ENCODE measurements around the gene KAT8.

DNA sequence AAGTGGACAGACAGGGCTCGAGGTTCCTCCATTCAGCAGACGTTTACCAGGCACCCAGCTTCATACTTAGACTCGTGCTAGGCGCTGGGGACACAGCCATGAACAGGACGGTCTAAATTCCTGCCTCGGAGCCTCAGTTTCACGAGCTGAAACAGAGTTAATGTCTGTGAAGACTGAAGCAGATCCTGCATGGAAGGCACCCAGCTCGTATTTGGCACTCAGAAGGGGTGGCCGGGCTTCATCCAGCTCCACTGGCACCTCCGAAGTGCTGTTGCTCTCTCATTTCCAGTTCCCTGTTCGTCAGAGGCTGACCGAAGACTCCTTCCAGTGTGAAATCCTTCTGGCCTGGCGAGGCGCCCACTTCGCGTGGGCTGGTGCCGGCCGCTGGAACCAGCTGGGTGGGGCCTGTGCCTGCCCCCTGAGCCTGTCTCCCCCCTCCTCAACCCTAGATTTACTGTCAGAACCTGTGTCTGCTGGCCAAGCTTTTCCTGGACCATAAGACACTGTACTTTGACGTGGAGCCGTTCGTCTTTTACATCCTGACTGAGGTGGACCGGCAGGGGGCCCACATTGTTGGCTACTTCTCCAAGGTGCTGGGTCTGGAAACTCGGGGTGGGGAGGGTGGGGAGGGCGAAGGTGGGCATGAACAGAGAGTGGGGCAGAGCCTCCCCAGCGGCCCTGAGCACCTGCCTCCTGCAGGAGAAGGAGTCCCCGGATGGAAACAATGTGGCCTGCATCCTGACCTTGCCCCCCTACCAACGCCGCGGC, 12.3 kb downstream of the KAT8 start:
- TF ChIP-seq, protein P1, sequence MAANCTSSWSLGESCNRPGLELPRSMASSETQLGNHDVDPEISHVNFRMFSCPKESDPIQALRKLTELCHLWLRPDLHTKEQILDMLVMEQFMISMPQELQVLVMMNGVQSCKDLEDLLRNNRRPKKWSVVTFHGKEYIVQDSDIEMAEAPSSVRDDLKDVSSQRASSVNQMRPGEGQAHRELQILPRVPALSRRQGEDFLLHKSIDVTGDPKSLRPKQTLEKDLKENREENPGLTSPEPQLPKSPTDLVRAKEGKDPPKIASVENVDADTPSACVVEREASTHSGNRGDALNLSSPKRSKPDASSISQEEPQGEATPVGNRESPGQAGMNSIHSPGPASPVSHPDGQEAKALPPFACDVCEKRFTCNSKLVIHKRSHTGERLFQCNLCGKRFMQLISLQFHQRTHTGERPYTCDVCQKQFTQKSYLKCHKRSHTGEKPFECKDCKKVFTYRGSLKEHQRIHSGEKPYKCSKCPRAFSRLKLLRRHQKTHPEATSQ (tag by site-specific recombination; IDR thresholded peaks at IDR 0.05) = no peak
- TF ChIP-seq, protein P2, sequence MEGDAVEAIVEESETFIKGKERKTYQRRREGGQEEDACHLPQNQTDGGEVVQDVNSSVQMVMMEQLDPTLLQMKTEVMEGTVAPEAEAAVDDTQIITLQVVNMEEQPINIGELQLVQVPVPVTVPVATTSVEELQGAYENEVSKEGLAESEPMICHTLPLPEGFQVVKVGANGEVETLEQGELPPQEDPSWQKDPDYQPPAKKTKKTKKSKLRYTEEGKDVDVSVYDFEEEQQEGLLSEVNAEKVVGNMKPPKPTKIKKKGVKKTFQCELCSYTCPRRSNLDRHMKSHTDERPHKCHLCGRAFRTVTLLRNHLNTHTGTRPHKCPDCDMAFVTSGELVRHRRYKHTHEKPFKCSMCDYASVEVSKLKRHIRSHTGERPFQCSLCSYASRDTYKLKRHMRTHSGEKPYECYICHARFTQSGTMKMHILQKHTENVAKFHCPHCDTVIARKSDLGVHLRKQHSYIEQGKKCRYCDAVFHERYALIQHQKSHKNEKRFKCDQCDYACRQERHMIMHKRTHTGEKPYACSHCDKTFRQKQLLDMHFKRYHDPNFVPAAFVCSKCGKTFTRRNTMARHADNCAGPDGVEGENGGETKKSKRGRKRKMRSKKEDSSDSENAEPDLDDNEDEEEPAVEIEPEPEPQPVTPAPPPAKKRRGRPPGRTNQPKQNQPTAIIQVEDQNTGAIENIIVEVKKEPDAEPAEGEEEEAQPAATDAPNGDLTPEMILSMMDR (tag by site-specific recombination; IDR thresholded peaks at IDR 0.05) = no peak
- TF ChIP-seq WT1 (tag by site-specific recombination; IDR thresholded peaks at IDR 0.05) = no peak
- TF ChIP-seq, protein P3, sequence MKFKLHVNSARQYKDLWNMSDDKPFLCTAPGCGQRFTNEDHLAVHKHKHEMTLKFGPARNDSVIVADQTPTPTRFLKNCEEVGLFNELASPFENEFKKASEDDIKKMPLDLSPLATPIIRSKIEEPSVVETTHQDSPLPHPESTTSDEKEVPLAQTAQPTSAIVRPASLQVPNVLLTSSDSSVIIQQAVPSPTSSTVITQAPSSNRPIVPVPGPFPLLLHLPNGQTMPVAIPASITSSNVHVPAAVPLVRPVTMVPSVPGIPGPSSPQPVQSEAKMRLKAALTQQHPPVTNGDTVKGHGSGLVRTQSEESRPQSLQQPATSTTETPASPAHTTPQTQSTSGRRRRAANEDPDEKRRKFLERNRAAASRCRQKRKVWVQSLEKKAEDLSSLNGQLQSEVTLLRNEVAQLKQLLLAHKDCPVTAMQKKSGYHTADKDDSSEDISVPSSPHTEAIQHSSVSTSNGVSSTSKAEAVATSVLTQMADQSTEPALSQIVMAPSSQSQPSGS (tag by site-specific recombination; IDR thresholded peaks at IDR 0.05; ENCODE audit: low read depth) = no peak
- no peak for TF ChIP-seq ZNF585B (tag by site-specific recombination; IDR thresholded peaks at IDR 0.05)
- TF ChIP-seq ZBTB1 (tag by site-specific recombination; IDR thresholded peaks at IDR 0.05) = no peak
- no peak for TF ChIP-seq ZNF670 (tag by site-specific recombination; IDR thresholded peaks at IDR 0.05; ENCODE audit: low read depth)
- no peak for TF ChIP-seq ZNF404 (tag by site-specific recombination; IDR thresholded peaks at IDR 0.05)
- TF ChIP-seq GLI4 (tag by site-specific recombination; IDR thresholded peaks at IDR 0.05) = no peak

Measured in HEK293 (cell line).